GM23248 (cell line): ENCODE measurements around the gene BTBD2.

Experiments
- EZH2 ChIP-seq: fragments of 200-600 bp; sonication (generic); IDR thresholded peaks from 2 replicates; pipeline ENCODE4 v1.6.1; 2018; ENCODE audit warnings: antibody characterized with exemption, mild to moderate bottlenecking; ENCODE audit not compliant: insufficient read depth, poor library complexity, severe bottlenecking
- EZH2phosphoT487 ChIP-seq: fragments of 200-600 bp; sonication (generic); IDR thresholded peaks from 2 replicates; pipeline ENCODE4 v1.6.1; 2018; ENCODE audit warnings: antibody characterized with exemption, moderate library complexity, mild to moderate bottlenecking, low read depth; ENCODE audit not compliant: insufficient read depth

GRCh38 chr19:1944088-1944915 is 71.2 kb downstream of the BTBD2 start:
- TF ChIP-seq EZH2 = no peak
- TF ChIP-seq EZH2phosphoT487 = no peak
